ENCODE data around the gene CLIC3.

- TF ChIP-seq CTCF (IDR thresholded peaks at IDR 0.05; ENCODE audit: low read depth, low read length): no peak
- TF ChIP-seq EZH2phosphoT487 (IDR thresholded peaks at IDR 0.05; ENCODE audit: low read depth): no peak
Observed at GRCh38 chr9:137030538-137031527, 34.5 kb upstream of the CLIC3 start.
